Astrocyte of the cerebellum (primary cell): ENCODE measurements around the gene PDE6B.

Source experiments
- DNase-seq: peaks from one replicate; pipeline ENCODE4 v3.0.0-alpha.2; 2011; ENCODE audit warnings: low read depth
- H3K4me3 ChIP-seq: 2 replicates; pipeline ENCODE4 v1.5.1; 2011; ENCODE audit warnings: mild to moderate bottlenecking, low read depth, low read length, moderate library complexity
- in situ Hi-C: cut with HindIII; loops from 2 replicates; pipeline ENCODE4 v1.10.0; 2017; ENCODE audit warnings: low sequenced_read_pairs
- TF ChIP-seq, protein P1 (sequence below): IDR thresholded peaks from 2 replicates; pipeline ENCODE4 v1.5.1; 2012; ENCODE audit warnings: low read length, low read depth, moderate library complexity, mild to moderate bottlenecking; ENCODE audit errors: missing control alignments

Gene PDE6B

DNA sequence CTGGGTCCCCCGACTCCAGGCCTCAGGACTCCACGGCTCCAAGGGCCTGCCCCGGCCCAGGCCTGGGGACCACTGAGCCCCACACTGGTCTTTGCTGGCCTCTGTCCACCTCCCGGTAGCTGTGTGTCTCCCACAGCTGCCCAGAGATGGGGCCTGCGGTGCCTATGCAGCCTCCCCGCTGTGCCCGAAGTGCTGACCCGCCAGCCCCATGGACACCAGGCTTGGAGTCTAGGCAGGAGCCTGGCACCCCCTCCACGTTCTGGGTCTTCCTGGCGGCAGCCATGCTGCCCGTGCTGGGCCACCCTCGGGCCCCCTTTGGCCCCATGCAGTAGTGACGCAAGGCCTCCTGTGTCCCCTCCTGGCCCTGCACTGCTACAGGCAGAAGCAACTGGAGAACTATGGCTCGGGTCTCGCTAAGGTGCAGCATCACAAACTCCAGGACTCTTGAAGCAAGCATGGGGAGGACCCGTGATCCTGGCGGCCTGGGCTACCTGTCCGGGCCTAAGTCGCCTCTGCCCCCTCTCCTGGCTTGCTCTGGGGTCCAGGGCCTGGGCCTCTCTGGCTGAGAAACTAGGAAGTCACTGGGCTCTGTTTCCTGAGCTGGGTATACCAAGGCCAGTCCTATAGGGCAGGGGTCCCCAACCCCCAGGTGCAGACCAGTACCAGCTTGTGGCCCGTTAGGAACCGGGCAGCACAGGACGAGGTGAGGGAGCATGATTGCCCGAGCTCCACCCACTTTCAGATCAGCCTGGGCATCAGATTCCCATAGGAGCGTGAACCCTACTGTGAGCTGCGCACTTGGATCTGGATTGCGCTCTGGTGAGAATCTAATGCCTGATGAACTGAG is 49.9 kb downstream of the PDE6B start:
- H3K4me3 ChIP-seq, result peak overlapping the region; percentile 95
- TF ChIP-seq, protein P1, sequence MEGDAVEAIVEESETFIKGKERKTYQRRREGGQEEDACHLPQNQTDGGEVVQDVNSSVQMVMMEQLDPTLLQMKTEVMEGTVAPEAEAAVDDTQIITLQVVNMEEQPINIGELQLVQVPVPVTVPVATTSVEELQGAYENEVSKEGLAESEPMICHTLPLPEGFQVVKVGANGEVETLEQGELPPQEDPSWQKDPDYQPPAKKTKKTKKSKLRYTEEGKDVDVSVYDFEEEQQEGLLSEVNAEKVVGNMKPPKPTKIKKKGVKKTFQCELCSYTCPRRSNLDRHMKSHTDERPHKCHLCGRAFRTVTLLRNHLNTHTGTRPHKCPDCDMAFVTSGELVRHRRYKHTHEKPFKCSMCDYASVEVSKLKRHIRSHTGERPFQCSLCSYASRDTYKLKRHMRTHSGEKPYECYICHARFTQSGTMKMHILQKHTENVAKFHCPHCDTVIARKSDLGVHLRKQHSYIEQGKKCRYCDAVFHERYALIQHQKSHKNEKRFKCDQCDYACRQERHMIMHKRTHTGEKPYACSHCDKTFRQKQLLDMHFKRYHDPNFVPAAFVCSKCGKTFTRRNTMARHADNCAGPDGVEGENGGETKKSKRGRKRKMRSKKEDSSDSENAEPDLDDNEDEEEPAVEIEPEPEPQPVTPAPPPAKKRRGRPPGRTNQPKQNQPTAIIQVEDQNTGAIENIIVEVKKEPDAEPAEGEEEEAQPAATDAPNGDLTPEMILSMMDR, result no peak
- in situ Hi-C loops, result no loop called here
- DNase-seq, result no peak

DNA sequence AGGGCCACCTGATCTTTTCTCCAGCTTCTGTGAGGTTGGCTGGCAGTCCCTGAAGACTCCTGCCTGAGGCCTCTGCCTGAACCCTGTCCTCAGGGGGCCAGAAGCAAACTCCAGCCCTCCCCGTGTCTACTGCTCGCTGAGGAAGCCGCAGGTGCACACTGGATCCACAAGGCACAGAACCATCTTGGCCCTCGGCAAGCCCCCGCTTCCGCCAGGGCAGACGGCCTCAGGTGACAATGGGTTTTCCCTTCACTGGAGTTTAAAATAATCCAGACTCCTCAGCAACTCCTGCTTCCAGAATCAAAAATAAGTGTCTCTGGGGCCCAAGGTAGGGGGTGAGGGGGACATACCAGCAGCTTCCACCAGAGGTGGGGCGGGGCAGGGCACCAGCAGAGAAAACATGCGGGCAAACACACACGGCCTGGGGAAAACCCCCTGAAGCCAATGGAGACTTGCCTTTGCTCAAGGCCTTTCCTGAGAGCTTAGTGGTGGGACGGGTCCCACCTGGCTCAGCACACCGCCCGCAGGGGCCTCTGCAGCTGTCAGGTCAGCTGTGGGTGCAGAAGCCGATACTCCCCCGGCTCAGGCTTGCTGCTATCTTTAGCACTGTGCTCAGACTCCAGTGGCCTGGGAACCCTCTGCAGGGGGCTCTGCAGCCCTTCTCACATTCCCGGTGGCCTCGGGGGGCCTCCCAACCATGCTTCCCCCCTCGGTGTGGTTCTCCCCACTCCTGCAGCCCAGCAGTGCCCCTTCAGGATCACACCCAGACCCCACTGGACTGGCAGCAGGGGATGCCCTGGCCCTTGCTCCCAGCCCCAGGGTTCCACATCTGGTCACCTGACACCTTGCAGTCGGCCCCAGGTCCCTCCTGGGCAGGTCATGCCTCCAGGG is 50.9 kb downstream of the PDE6B start:
- H3K4me3 ChIP-seq, result no peak overlapping the region
- TF ChIP-seq, protein P1, result no peak
- no peak for DNase-seq
- in situ Hi-C loops, result no loop called here

DNA sequence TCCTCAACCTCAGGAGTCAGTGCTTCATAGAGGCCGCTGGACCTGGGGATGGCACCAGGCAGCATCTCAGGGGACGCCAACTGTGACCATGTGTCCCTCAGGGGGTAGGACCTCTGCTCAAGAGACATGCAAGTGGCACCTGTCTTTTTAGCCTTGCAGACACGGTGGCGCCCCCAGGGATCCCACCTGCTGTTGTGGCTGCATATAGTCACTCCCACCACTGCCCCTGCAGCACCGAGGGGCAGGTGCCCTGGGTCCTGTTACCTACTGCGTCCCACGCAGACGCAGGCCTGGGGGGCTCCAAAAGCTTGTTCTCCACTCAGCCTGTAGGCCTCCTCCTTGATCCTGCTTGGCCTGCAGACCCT is 51.5 kb downstream of the PDE6B start:
- TF ChIP-seq, protein P1, result no peak
- H3K4me3 ChIP-seq, result no peak overlapping the region
- in situ Hi-C loops, result no loop called here
- no peak for DNase-seq

DNA sequence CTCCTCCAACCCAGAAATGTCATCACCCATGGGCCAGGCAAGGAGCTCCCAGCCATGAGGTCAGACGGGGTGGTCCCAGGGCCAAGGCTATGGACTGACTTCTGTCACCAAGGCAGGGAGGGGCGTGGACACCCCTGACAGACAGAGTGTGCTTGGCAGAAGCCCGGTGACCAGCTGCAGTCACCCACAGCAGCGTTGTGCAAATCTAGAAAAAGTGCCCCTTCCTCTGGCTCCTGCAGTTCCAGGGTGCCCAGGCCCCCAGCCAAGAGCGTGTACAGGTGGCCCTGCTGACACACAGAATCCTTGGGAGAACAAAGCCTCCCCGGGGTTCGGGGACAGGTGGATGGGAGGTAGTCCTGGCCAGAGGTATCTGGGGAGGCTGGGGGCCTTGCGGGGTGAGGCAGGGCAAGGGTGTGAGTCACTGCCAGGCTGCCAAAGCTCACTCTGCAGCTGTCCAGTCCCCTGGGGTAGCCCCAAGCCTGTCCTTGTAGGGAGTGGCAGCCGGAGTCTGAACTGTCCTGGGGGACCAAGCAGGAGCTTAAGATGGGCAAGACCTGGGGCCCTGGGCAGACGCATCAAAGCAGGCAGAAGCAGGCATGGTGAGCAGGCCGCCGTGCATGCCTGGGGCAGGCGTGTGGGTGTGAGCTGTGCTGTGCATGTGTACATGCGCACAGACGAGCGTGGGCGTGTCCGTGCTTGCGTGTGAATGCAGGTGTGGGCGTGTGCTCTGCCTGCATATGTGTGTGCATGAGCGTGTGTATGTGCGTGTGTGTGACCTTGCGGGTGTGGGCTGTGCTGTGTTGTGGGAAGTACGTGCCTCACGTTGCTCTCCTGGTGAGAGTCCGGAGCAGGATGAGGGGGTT is 52.3 kb downstream of the PDE6B start:
- TF ChIP-seq, protein P1, result no peak
- no peak overlapping the region for H3K4me3 ChIP-seq
- in situ Hi-C loops, result no loop called here
- no peak for DNase-seq

DNA sequence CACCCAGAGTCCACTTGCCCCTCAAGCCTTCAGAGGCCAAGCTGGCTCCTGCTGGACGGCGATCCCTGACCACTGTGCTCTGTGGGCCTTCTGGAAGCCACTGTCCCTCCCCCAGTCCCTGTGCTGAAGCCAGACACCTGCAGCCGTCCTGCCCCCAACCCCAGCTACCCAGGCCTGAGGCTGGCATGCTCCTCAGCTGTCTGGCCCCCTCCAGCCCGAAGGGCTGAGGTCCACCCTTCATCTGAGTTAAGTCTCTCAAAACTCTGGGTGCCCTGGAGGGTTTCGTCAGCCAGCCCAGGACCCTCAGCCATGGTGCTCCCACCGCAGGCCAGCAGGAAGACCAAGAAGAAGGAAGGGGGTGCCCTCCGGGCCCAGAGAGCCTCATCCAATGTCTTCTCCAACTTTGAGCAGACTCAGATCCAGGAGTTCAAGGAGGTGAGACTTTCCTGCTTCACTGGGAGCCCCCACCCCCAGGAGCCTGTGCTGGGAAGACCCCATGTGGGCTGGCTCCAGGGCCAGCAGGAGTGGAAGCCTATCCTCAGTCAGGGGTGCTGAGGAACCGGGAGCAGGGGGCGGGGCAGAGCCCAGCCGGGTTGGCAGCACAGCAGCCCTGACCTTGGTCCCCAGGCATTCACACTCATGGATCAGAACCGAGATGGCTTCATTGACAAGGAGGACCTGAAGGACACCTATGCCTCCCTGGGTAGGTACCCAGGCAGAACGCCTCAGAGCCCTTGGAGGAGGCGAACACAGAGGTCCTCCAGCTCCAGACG is 53.1 kb downstream of the PDE6B start:
- H3K4me3 ChIP-seq, result no peak overlapping the region
- in situ Hi-C loops, result no loop called here
- TF ChIP-seq, protein P1, result no peak
- DNase-seq, result no peak
